Erythroblast (primary cell): ENCODE measurements around the gene GPR176.

Experiments used
- GATA1 ChIP-seq: IDR thresholded peaks from 2 replicates; pipeline ENCODE4 v1.6.1; 2011; ENCODE audit warnings: low read depth, mild to moderate bottlenecking, control low read depth, low read length, moderate library complexity
- POLR2A ChIP-seq: IDR thresholded peaks from 2 replicates; pipeline ENCODE4 v1.6.1; 2011; ENCODE audit warnings: mild to moderate bottlenecking, low read length

DNA sequence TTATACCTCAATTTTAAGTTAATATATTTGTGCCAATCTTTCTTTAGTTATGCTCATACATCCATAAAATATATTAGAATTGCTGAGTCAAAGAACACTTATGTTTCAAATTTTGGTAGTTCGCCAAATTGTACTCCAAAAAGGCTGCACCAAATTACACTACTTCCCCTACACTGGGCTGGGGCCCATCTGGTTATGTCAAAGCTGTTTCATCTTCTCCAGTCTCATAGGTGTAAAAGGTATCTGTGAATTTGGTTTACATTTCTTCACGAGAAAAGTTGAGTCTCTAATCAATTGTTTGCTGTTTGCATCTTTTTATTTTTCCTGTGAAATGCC, 138.1 kb downstream of the GPR176 start:
- TF ChIP-seq POLR2A (no peak), GATA1 (no peak)
